Measurements from ENCODE around the gene PSMA3.
"Not testable (repeated sequence)": the region's sequence is repeated elsewhere in the genome, so short reads cannot be mapped to it uniquely, and the experiment has no call there.

Gene PSMA3

DNA sequence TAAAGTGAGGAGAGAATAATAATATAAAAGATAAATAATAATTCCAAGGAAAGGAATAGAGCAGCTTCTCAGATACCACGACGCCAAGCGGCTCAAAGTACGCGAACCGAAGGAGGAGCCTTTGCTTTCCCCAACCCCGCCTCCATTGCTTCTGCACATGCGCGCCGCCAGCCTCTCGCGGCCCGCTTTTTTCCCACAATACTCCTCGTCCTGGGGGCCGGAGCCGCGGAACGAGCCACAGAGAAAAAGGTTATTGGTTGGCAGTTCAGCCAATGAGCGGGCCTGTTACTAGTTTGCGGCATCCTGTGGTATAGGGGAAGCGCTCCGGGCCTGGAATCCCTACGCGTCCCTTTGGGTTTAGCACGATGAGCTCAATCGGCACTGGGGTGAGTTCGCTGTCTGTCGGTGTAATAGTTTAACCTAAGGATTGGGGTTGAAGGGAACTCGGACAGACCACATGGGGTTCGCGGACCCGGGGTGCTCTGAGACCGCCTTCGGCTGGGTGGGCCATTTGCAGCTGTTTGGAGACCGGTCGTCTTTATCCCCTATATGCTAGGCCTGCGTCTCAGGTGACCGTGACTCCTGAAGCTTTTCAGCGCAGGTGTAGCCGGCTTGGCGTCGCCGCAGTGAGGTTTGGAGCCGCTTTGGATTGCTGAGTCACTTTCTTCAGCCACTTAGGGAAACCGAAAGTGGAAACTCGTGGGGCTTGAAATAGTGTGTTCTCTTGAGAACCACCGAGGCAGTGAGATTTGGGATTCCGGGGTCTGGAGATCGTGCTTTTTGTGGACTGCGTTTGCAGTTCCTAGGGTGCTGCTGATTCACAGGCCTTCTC lies at the start of gene PSMA3:
Gene PSMA3 (plus strand): TSS at position 288 of the 832 bp plus-strand sequence. CDS start 78 bp downstream, at position 366.
- DNase-seq: peak; percentile 98

DNA sequence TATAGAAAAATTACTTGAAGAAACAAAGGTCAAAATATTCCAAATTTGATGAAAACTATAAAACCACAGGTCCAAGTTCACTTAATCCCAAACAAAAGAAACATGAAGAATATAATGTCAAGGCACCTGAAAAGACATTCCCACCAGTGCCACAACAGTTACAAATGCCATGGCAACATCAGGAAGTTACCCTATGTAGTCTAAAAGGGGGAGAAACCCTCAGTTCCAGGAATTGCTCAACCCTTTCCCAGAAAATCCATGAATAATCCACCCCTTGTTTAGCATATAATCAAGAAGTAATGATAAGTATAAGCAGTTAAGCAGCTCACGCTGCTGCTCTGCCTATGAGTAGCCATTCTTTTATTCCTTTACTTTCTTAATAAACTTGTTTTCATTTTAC lies 48.4 kb upstream of the PSMA3 start:
- DNase-seq: no peak

DNA sequence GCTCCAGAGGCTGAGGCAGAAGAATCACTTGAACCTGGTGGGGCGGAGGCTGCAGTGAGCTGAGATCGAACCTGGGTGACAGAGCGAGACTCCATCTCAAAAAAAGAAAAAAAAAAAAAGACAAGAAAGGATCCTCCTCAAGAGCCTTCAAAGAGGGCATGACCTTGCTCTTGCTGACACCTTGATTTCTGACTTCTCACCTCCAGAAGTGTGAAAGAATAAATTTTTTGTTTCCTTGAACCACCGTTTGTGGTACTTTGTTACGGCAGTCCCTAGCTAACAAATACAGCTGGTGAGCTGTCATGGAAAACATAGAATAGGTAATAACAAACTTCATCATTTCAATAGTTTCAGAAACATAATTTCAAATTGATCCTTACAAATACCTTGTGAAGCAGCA lies 46.6 kb upstream of the PSMA3 start:
- DNase-seq: no peak

DNA sequence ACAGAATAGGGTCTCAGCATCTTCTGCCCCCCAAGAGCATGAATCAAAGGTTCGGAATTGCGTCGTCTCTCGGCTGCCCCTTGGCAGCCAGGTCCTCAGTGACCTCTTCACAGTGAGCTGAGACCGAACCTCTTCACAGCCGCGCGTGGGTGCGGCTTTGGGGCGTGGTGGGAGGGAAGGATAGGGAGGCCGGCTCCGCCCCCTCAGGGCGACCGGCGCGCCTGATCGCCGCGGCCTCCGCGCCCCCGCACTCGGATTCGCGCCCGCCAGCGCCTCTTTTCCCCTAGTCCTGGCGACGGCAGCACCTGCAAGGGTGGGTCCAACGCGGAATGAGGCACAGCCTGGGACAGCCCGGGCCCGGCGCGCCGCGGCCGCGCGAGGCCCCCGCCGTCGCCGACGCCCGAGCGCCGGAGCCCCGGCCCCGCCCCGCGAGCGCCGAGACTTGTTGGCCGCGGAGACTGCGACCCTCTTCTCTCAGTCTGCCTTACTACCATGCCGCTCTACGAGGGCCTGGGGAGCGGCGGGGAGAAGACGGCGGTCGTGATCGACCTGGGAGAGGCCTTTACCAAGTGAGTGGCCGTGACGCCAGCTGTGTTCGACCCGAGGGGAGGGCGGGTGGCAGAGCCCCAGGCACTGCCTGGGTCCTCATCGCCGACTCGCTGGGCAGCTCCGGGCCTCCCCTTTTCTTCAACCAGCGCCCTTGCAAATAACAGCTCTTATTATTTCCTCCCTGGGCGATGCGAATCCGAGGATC lies 44.7 kb upstream of the PSMA3 start, which contains the start of gene ACTR10:
Gene ACTR10 (plus strand): TSS at position 424 of the 754 bp plus-strand sequence. CDS start 69 bp downstream, at position 493.
- peak; percentile 91 to 95 for DNase-seq

DNA sequence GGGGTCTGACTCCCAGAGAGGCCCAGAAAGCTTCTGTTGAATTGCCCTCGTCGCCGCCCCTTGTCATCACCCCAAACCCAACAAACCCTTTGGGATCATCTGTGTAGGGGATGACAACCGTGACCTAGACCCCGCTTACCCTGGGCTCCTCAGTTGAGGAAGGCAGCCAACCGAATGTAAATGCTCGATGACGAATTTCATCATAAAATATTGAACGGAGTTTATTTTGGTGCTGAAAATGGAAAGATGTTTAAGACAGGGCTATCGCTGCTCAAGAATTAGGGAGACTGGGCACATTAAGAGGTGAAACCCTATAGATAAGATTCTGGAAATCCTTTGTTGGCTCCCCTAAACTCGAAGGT lies 44.2 kb upstream of the PSMA3 start:
- DNase-seq: no peak

DNA sequence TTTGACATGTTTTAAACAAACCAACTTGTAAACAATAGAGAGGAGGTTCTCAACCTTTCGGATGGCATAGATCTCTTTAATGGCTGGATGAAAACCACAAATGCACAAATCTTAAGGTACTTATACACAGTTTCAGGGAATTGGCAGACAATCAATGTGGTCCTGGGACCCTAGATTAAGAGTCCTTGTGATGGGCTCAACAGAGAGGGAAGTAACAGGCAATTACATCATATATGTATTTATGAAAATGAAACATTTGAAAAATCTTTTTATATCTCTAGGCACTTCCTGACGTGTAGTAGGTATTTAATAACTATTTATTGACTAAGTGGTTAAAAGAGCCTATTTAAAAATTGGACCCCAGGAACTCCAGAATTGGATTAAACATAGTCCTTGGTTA lies 43.8 kb upstream of the PSMA3 start:
- no peak for DNase-seq

DNA sequence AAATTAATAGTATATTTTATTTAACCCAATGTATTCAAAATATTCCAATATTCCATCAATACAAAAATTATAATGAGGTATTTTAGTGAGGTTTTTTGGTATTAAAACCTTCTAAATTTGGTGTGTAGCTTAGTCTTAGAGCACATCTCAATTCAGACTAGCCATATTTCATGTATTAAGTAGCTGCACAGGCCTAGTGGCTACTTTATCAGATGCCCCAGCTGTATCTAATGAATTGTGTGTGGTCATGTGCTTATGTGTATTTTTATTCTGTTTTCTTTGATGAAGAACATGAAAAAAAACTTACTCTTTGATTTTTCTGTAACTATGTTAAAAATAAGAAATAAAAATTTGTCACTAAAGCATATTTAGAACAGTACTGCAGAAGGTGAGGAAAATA lies 31.5 kb upstream of the PSMA3 start:
- no peak for DNase-seq

DNA sequence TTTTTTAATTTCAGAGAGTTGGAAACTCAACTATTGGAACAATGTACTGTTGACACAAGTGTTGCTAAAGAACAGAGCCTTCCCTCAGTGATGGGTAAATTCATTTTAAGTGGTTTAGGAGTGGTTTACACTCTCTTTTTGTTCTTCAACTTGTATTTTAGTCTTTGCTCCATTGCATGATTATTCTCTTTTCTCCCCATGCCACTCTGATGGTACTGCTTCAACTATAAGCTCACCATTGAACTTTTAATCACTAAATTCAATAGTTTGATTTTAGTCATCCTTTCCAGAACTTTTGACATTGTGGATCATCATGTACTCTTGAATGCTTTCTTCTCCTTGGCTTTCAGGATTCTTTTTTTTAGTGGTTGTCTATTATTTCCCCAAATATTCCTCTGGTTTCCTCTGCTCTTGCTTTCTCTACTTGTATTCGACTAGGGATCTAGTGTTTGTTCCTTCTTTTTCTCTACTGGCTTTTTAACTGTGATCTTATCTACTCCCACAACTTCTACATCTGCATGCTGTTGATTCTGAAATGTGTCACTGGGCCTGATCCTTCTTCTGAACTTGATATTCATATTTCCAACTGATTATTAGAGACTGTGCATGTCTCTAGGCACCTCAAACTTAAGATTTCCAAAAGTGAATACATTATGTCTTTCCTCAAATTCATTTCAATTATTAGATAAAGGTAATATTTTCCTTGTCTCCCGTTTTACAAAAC lies 29.3 kb upstream of the PSMA3 start:
- DNase-seq: no peak

DNA sequence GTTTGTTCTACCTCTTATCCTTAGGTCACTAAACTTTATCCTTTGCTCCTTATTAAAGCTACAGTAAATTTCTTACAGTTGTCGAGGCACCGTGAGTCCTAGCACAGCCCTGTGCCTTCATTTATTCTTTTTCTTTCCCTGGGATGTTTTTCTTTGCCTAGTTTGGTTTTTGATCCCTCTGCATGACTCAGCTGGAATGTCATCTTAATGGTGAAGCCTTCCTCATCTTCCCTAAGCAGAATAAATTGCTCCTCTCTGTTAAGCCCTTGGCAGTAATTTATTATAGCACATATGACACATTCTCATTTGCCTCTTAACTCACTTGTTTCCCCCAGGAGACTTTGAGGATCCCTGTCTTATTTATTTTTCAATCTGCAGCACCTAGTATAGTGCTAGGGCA lies 28.1 kb upstream of the PSMA3 start:
- no peak for DNase-seq

DNA sequence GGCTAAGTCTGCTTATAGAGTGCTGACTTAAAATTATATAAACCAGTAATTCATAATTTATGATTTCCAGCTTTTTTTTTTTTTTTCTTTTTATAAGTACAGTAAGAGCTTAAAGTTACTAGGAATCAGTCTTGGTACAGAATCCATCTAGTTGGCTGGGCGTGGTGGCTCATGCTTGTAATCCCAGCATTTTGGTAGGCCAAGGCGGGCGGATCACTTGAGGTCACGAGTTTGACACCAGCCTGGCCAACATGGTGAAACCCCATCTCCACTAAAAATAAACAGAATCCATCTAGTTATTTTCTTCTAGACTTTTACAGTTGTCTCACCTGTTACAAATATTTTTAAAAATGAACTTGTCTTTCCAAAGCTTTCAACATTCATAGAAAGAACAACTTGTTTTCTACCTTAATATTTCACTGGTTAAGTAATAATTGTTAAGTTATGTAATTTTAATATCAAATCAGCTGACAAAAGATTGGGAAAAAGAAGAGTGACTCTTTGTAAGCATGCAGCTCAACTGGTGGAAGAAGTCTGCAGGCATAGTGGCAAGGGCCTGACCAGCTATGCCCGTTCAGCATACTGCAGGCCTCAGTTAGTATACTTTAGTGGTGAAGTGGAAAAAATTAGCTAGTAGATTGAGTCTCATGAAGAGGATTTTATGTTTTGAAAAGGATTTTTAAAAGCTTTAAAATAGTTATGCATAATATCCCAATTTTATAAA lies 17.4 kb upstream of the PSMA3 start:
- DNase-seq: no peak

DNA sequence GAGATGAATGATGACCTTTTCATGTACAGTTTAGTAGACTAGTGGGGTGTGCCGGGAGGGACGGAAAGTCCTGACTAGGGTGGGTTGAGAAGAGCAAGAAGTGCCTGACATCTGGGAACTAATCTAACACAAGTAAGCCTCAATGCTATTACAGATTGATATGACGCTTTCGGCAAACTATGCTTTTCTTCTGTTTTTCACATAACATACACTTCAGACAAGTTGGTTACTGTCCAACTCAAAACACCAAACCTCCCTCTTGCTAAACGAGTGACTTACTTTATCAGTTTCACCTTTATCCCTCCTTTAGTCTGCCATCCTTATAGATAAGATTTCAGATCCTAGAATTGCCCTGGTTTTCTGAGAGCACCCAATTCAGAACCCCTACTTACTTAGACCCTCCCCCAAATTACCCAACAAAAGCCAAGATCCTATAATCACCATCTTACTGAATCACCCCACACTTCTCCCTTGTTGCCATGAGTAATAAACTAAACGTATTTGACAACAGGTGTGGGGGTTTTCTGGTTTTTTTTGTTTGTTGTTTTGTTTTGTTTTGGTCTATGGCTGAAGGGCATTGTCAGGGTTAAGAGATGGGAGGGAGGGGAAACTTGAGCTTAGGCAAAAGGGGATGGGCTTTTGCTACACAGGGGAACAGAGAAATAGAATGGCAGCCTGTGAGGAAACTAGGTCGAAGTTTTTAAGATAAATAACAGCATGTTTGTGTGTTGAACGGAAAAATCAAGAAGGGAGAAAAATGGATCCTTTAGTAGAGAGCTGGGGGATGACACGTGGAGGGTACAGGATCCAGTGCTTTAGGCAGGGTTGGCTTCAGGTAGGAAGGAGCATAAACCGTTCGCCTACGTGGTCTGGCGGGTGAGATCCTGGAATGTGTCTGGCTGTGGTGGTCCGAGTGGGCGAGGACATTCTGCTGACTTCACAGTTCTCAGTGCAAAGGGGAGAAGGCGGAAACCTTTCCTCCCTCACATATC lies 6.1 kb upstream of the PSMA3 start:
- peak in 1 of 2 experiments; percentile 36 for DNase-seq

DNA sequence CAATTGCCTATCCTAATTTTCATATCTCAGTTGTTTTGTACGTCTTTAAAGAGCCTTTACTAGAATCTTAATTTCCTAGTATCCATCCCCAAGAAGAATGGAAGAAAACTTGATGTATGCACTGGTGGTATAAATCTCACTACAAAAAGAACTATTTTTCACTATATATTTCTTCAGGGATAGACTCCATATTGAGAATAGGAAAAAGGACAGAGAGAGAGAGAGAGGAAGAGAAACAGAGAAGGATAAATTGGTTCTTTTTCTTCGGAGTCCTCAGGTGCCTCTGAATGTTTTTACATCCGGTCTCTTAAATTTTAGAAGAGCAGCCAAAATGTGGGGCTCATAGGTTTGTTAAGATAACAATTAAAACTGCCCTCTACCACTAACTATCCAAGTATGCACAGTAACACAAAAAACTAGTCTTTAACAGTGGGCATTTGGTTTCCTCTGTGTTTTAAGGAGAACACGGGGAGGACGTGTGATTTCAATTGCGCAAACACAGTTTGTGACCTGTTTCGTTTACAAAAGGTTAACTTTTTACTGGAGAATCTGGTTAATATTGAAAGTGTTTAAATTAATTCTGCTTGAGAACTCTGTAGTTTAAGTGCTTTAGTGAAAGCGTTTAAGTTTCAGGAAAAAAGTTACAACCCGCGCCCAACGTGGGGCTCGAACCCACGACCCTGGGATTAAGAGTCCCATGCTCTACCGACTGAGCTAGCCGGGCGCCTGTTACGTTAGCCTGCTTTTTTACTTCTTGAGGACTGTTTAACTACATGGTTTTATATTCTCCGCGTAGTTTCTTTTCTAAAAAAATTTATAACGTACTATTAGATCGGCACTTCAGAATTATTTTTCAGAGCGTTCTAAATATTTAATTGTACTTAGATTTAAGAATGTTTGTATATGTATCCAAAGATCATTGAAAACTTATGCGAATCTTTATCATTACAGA lies 5.1 kb upstream of the PSMA3 start:
- DNase-seq: peak; percentile 86 to 91

DNA sequence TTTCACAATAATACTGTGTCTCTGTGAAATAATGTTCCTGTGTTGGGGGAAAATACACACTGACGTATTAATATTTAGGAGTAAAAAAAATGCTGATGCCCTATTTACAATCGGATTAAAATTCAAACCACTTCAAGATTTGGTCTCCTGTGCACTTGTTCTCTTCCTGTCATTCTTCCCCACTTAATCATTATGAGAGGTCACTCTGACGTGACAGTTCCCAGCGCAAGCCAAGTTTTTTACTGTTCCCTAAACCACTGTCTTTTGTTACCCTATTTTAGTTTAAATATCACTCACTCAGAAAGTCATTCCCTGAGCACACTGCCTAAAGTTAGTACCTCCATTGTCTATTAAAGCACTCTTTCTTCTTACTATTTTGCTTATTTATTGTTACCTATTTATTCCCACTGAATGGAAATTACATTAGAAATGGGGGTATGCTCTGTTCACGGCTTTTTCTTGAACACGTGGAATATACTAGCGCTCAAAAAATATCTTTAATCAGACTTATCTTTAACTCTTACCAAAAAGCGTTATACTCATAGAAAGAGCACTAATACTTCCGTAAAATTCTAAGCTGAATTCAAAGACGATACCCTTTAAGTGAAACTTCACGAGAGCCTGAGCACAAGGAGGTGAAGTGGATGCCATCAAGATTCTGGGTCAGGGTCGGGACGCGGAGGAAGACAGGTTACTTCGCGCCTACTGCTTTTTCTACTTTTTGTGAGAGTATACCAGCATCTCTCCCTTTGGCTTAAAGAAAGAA lies 670 bp upstream of the PSMA3 start:
- no peak for DNase-seq

DNA sequence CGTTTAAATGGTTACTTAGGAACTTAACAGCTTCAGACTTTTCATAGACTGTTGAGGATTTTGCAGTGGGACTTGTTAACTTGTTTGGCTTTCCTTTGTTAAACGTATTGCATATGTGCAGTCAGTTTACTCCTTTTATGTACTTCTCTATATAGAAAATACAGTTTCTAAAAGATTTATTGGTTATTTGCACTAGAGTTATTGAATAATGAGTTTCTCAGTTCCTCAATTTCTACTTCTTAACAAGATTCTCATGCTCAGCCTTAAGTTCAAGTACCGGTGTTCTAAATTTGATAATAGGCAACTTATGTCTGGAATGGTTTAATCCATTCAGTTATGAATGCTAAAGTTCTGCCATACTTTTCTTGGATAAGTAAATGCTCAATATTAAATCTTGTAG lies 919 bp downstream of the PSMA3 start:
- no peak for DNase-seq

DNA sequence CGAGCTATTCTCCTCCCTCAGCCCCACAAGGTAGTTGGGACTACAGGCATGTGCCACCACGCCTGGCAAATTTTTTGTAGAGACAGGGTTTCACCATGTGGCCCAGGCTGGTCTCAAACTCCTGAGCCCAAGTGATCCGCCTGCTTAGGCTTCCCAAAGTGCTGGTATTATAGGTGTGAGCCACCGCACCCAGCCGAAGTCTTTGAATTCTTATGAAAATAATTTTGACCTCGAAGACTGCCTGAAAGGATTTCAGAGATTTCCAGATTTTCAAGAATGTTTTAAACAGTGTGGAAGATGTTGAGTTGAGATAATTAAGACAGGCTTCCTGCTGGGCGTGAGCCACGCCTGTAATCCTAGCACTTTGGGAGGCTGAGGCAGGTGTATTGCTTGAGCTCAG lies 5.0 kb downstream of the PSMA3 start:
- no peak for DNase-seq

DNA sequence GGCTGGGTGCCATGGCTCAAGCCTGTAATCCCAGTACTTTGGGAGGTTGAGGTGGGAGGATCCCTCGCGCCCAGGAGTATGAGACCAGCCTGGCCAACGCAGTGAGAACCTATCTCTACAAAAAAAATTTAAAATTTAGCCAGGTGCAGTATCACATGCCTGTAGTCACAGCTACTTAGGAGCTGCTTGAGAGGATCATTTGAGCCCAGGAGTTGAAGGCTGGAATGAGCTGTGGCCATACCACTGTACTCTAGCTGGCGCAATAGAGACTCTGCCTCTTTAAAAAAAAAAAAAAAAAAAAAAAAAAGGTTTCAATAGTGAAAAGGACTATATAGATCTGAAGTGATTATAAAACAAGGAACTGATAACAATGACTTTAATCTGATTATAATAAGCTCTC lies 13.5 kb downstream of the PSMA3 start:
- DNase-seq: no peak

DNA sequence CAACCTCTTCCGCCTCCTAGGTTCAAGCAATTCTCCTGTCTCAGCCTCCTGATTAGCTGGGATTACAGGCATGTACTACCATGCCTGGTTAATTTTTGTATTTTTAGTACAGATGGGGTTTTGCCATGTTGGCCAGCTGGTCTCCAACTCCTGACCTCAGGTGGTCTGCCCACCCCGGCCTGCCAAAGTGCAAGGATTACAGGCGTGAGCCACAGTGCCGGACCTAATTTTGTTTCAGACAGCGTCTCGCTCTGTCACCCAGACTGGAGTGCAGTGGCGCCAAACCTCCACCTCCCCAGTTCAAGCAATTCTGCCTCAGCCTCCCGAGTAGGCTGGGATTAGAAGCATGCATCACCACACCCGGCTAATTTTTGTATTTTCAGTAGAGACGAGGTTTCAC lies 17.4 kb downstream of the PSMA3 start:
- not testable (repeated sequence) for DNase-seq

DNA sequence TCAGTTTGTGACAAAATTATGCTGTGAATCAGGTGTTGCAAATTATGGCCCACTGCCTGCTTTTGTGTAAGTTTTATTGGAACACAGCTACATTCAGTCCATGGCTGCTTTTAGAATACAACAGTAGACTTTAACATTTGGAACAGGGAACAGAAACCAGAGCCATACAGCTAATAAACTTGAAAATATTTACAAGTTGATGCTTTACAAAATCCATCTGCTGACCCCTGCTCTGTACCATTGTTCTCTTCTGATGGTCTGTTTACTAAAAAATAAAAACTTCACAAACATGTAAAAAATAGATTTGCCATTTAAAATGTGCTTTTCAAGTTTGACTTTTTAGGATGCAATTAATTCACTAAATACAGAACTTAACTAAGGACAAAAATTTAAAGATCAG lies 20.8 kb downstream of the PSMA3 start:
- no peak for DNase-seq

DNA sequence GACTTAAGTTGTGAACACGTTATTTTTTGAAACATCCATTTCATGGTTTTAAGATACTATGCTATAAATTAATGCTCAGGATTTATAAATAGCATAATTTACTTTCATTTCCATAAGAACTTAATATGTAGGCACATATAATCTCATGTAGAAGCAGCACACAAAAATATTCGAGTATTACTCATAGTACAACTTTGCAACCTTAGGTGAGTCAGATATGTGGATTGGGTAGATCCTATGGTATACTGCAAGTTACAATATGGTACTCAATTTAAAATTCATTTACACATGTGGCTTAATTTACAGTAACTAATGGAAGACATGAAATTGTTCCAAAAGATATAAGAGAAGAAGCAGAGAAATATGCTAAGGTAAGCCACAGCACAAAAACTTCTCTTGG lies 26.0 kb downstream of the PSMA3 start:
- no peak for DNase-seq

Measured in activated T-cell treated with anti-CD3 and anti-CD28 coated beads, Interleukin-2, amount 50 U/mL, for 48 hours (primary cell).